PC-3 (cell line): ENCODE data around the gene PAQR9.

ENCODE experiments used
- EZH2 ChIP-seq: fragments of 300-600 bp; sonication (generic); IDR thresholded peaks from one replicate; pipeline ENCODE4 v1.6.1; 2017; ENCODE audit warnings: antibody characterized with exemption, mild to moderate bottlenecking, low read length; ENCODE audit not compliant: unreplicated experiment
- EZH2phosphoT487 ChIP-seq: fragments of 300-600 bp; sonication (generic); IDR thresholded peaks from 2 replicates; pipeline ENCODE4 v1.6.1; 2018; ENCODE audit warnings: mild to moderate bottlenecking, antibody characterized with exemption, low read length, borderline replicate concordance
- TF ChIP-seq, protein P1 (sequence below): fragments of 300-600 bp; sonication (generic); conservative IDR thresholded peaks from 2 replicates; pipeline ENCODE4 v1.5.1; 2017; ENCODE audit warnings: antibody characterized with exemption, low read depth, mild to moderate bottlenecking, low read length

DNA sequence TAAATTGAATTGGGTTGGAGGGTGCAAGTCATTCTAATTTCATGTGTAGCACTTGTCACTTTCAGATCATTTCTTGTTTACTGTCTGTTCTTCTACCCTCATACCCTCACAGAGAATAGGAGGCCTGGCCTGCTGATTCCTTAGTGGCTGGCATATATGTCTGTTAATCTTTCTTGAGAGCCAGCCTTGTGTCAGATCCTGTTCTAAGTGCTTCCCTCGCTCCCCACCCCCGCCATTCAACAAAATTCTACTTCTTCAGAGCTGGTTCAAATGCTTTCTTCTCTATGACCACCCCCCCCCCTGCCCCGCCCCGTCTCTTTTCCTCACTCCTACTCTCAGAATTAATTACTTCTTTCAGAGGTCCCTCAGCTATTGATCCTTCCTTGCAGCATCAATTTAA lies 36.4 kb upstream of the PAQR9 start:
- TF ChIP-seq, protein P1, sequence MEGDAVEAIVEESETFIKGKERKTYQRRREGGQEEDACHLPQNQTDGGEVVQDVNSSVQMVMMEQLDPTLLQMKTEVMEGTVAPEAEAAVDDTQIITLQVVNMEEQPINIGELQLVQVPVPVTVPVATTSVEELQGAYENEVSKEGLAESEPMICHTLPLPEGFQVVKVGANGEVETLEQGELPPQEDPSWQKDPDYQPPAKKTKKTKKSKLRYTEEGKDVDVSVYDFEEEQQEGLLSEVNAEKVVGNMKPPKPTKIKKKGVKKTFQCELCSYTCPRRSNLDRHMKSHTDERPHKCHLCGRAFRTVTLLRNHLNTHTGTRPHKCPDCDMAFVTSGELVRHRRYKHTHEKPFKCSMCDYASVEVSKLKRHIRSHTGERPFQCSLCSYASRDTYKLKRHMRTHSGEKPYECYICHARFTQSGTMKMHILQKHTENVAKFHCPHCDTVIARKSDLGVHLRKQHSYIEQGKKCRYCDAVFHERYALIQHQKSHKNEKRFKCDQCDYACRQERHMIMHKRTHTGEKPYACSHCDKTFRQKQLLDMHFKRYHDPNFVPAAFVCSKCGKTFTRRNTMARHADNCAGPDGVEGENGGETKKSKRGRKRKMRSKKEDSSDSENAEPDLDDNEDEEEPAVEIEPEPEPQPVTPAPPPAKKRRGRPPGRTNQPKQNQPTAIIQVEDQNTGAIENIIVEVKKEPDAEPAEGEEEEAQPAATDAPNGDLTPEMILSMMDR, result no peak
- no peak for TF ChIP-seq EZH2
- TF ChIP-seq EZH2phosphoT487, result no peak
